GM12865 (cell line): ENCODE results near the gene ATRNL1.

Experiments used
- DNase-seq: peaks from one replicate; pipeline ENCODE4 v3.0.0; 2010; ENCODE audit warnings: low read depth
- H3K4me3 ChIP-seq: 2 replicates; pipeline ENCODE4 v1.5.1; 2011; ENCODE audit warnings: mild to moderate bottlenecking, low read depth, low read length, control low read depth
- CTCF ChIP-seq: IDR thresholded peaks from 2 replicates; pipeline ENCODE4 v1.5.1; 2011; ENCODE audit warnings: low read length, control low read depth, low read depth, inconsistent platforms; ENCODE audit not compliant: insufficient read depth; ENCODE audit errors: missing control alignments

Gene ATRNL1

GRCh38 chr10:115662422-115662821 lies 569.3 kb downstream of the ATRNL1 start:
- H3K4me3 ChIP-seq, result no peak overlapping the region
- TF ChIP-seq CTCF, result no peak
- no peak for DNase-seq

DNA sequence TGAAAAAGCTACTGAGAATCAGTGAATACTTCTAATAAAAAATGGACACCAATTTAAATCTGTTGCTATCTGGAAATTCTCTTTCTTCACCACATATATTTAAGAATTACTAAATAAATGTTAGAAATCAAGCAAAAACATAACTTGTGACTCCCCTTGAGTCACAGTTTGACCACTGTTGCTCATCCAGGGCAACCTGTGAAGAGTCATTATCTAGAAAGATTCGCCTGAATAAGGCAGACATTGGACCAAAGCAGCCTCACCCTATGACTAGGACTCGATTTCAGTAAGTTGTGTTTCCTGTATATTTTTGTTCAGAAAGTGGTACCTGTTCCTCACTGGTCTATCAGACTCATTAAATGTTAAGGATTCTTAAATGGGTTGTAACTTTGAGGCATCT lies 572.4 kb downstream of the ATRNL1 start:
- no peak for DNase-seq
- no peak for TF ChIP-seq CTCF
- no peak overlapping the region for H3K4me3 ChIP-seq

- DNase-seq, result no peak
- no peak overlapping the region for H3K4me3 ChIP-seq
- no peak for TF ChIP-seq CTCF
Observed at GRCh38 chr10:115674496-115674895, 581.3 kb downstream of the ATRNL1 start.

DNA sequence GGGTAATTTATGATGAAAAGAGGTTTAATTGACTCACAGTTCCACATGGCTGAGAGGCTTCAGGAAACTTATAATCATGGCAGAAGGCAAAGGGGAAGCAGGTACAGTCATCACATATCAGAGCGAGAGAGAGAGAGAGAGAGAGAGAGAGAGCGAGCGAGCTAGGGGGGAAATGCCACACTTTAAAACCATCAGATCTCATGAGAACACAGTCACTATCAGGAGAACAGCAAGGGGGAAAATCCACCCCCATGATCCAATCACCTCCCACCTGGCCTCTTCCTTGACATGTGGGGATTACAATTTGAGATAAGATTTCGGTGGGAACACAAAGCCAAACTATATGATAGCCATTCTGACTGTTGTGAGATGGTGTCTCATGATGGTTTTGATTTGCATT lies 603.6 kb downstream of the ATRNL1 start:
- TF ChIP-seq CTCF, result no peak
- no peak for DNase-seq
- no peak overlapping the region for H3K4me3 ChIP-seq

DNA sequence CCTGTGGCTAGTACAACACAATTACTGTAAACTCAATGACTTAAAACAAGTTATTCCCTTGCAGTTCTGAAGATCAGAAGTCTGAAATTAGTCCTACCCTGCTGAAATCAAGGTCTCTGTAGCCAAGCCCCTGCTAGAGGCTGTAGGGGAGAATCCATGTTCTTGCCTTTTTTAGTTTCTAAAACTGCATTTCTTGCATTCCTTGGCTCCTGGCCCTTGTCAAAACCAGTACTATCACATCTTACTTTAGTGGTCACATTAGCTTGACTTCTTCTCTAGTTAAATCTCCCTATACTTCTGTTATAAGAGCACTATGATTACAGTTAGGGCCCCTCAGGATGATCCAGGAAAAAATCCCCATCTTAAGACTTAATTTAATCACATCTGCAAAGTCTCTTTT lies 612.9 kb downstream of the ATRNL1 start:
- no peak for DNase-seq
- no peak for TF ChIP-seq CTCF
- no peak overlapping the region for H3K4me3 ChIP-seq

GRCh38 chr10:115706488-115707076 lies 613.4 kb downstream of the ATRNL1 start:
- no peak overlapping the region for H3K4me3 ChIP-seq
- peak; percentile 16 for TF ChIP-seq CTCF
- DNase-seq, result peak; percentile 9

- H3K4me3 ChIP-seq, result no peak overlapping the region
- DNase-seq, result no peak
- TF ChIP-seq CTCF, result no peak
Observed at GRCh38 chr10:115710136-115710535, 617.0 kb downstream of the ATRNL1 start.
